ENCODE data around the gene UGT1A9.
"Not testable (repeated sequence)": the region's sequence is repeated elsewhere in the genome, so short reads cannot be mapped to it uniquely, and the experiment has no call there.

UGT1A9 gene

GRCh38 chr2:233681521-233682099 lies 9.9 kb downstream of the UGT1A9 start, which contains the start of gene UGT1A7:
TSS of gene UGT1A7 (plus strand) at chr2:233681901. CDS start at chr2:233681938, 37 bp downstream.
- no peak for DNase-seq

GRCh38 chr2:233684640-233685039 lies 12.9 kb downstream of the UGT1A9 start:
- no peak for DNase-seq

DNA sequence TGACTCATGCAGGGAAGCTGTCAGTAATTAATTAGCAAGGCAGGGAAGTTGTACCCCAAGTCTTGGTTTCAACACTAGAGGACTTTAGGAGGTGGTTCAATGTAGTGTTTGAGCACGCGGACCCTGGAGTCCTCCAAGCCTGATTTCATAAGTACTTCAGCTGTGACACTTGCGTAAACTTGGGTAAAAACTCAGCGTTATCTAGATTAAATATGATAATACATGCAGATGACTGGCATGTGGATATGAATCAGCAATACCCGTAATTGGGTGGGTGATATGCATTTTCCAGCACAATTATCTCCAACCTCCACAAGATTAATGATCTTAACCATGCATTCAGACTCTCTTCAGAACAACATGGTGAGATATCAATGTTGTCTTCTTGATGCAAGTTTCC lies 15.2 kb downstream of the UGT1A9 start:
- DNase-seq = no peak

DNA sequence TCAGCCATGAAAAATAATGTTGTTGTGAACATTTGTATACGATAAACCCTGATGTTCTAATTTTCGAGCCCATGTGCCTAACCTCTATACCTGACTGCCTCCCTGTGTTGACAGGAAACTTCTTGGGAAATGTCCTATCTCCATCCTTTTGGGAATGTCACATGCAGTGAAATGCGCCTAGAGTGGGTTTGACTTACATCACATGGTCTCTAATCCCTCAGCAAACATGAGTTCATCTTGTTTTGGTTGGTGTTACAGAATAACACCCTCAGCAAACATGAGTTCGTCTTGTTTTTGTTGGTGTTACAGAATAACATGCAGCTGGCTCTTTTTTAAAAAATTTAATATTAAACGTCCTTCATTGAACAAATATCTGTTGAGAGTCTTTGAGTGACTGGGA lies 16.6 kb downstream of the UGT1A9 start:
- no peak for DNase-seq

- no peak for DNase-seq
Measured at GRCh38 chr2:233689031-233689430, 17.3 kb downstream of the UGT1A9 start.

GRCh38 chr2:233689501-233689900 lies 17.8 kb downstream of the UGT1A9 start:
- DNase-seq = no peak

DNA sequence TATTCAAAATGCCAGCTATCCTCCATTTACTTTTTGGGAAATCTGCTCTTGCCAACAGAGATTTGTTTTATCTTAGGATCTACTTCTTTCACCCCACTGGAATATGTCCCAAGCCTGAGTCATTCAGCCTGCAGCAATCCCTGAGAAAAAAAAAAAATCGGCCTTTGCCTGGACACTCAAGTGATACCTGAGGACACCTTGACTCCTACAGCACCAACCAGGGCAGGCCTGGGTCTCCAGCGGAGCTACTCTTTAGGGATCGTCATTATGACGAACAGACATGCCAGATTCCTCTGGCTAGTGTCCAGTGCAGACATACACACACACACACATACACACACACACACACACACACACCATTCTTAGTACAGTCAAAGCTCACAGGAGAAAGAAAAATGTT lies 18.7 kb downstream of the UGT1A9 start:
- no peak for DNase-seq

- no peak for DNase-seq
Measured at GRCh38 chr2:233691443-233692433, 20.0 kb downstream of the UGT1A9 start.

DNA sequence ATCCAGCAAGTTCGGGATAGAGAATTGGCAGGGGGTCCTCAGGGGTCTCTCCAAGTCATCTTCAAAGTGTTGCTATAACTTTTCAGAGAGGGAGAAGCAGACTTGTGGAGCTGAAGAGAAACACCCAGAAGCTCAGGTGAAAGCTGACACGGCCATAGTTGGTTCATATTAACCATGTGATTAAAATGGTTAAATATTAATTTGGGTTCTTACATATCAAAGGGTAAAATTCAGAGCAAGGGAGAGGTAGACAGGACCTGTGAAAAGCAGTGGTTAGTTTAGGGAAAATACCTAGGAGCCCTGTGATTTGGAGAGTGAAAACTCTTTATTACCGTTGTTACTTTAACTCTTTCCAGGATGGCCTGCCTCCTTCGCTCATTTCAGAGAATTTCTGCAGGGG lies 20.9 kb downstream of the UGT1A9 start, which contains the start of gene UGT1A6:
UGT1A6 (plus strand) TSS at position 243 of the 400 bp plus-strand sequence; CDS start at position 358, 115 bp downstream.
- DNase-seq = no peak

DNA sequence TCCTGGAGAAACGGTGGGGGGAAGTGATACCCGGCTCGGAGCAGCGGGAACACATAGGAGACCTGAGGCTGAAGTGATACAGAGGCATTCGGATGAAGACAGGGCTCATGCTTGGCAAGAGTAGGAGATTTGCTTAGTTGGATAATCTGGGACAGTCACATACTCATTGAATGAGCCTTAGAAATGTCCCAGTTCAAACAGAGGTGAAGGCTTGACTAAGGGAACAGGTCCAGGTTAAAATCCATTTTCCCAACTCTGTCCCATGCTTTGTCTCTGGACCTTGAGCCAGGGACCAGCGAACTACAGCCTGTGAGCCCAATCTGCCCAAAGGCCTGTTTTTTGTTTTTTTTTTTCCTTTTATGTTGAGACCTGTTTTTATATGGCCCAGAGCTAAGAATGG lies 22.3 kb downstream of the UGT1A9 start:
- no peak for DNase-seq

DNA sequence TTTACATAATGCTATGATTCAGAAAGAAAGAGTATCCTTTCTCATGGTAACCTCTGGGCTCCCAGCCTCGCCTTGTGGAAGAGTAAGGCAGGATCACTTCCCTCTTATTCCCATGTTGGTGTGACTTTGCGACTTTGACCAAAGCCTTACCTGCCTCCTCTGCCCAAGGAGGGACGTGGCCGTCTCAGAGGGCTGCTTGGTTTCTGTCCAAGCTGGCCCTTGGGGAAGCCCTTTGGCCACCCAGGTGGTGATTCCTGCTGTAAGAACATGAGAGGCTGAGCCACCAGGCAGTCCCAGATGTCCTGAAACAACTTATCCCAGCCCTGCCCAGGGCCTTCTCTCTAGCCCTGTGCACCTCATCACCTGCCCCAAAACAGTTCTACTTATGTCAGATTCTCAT lies 27.0 kb downstream of the UGT1A9 start:
- DNase-seq = no peak

DNA sequence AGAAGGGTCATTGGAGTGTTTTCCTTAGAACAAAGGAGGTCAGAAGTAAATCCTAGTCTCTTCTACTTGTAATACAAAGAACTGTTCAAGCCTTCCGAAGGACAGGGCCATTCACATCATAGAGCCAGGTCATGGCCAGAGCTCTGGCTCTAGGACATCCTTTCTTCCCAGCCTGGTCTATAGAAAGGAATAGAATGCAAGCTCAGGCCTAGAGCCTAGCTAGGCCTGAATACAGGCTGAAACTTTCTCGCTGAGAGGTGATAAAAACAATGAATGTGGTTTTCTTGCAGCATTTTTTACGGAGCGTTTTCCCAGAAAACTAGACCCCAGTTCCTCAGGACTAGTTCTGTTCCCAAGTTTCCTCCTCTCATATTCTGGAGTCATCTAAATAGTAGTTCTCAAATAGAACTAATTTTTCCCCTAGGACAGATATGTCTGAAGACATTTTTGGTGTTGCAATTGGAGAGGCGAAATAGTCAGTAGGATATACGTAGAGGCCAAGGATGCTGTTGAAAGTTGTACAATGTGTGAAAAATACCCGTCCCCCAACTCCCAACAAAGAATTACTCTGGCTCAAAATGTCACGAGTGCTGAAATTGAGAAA lies 27.8 kb downstream of the UGT1A9 start:
- no peak for DNase-seq

DNA sequence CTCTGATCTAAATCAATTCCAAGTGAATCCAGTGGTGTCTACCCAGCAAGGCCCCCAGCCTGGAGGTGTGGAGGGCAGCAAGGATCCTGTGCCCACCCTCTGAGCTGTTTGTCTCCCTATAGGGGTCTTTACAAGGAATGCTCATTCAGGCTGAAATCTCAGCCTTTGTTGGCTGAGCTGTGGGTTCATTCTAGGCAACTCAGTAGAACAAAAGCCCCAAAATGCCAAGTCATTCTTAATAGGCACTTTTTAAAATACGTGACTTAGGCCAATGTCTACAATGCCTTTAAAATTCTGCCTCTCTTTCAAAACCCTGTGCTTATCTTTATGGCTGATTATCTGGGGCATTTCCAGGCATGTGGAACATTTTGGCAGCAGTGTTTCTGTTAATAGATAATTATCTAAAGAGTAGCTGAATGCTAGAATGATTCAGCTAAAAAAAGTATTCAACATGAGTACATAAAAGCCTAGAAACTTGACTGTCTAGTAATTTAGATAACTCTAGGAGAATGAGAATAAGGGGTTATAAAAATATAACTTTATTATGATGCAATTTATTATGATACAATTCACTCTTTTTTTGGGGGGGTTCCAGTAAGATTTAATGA lies 28.4 kb downstream of the UGT1A9 start:
- DNase-seq = no peak

GRCh38 chr2:233700842-233701241 lies 29.1 kb downstream of the UGT1A9 start:
- not testable (repeated sequence) for DNase-seq

DNA sequence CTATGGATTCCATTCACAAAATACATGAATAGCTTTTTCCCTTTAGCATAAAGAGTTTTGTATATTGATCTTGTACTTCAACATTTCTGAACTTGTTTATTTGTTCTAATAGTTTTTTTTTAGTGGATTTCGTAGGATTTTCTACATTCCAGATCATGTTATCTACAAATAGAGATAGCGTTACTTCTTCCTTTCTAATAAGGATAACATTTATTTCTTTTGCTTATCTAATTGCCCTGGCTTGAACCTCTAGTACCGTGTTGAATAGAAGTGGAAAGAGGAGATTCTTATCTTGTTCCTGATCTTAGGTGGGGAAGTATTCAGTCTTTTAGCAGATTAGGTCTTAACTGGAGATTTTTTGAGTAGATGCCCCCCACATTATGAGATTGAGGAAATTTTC lies 30.5 kb downstream of the UGT1A9 start:
- no peak for DNase-seq

- DNase-seq = no peak
Measured at GRCh38 chr2:233705911-233706506, 34.3 kb downstream of the UGT1A9 start.

GRCh38 chr2:233706720-233707119 lies 35.0 kb downstream of the UGT1A9 start:
- no peak for DNase-seq

DNA sequence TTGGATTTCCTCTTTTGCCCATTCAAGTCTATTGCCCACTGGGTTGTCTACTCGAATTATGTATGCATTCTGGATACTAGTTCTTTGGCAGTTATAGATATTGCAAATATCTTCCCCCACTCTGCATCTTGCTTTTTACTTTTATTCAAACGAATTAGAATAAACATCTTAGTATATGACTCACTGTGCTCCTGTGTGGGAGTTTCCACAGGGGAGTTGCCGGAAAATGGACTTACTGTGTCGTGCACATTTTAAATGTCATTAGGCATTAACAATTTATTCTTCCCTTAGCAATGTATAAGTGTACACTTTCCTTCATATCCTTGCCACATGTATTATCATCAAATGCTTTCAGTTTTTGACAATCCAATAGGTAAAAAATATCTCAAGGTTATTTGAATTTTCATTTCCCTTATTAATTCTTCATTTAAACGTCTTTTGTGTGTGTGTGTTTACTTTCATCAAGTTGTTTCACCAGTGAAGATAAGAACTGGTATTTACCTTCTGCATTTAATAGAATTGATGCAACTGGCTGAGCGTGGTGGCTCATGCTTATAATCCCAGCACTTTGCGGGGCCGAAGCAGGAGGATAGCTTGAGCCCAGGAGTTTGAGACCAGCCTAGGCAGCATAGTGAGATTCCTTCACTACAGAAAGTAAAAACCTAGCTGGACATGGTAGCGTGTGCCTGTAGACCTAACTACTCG lies 36.4 kb downstream of the UGT1A9 start:
- DNase-seq = no peak

DNA sequence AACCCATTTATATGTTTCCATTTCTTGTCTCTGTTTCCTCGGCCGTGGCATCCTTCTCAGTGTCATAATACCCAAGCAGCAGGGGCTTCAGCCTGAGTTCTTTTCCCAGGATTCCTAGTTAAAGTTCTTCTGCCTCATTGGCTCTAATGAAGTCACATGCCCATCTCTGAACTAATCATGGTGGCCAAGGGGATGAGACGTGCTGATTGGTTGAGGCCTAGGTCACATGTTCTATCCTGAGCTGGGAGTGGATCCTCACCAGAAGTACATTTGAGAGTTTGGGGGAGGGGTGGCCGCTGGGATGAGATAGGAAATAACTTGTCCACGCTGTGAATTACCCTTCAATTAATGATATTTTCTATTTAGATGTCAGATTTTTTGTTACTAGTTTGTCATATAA lies 37.2 kb downstream of the UGT1A9 start:
- no peak for DNase-seq

- peak; percentile 36 for DNase-seq
Measured at GRCh38 chr2:233711312-233712008, 39.8 kb downstream of the UGT1A9 start.

- no peak for DNase-seq
Measured at GRCh38 chr2:233712611-233713261, 41.0 kb downstream of the UGT1A9 start, which contains the start of gene UGT1A5. TSS of gene UGT1A5 (plus strand) at chr2:233712907. CDS start at chr2:233712992, 85 bp downstream.
